ENCODE results near the gene GPATCH8. TPM values are rescaled to one million over a fixed set of nuclear protein-coding genes. Genes with fewer than 3 reads are reported as not detected.

The GPATCH8 gene
- total and polyA plus RNA-seq, 2 of the 8 experiments (the other 6 are each of a cell fraction or from before 2014, with no cell fraction given): 20.5 to 58.1 TPM

GRCh38 chr17:44501866-44502375, 1.3 kb downstream of the GPATCH8 start:
- no peak for TF ChIP-seq RBBP5 (IDR thresholded peaks at IDR 0.05; ENCODE audit: borderline replicate concordance, low read depth, low read length)
- no peak for TF ChIP-seq HDAC2 (IDR thresholded peaks at IDR 0.05; ENCODE audit: borderline replicate concordance in 1 of 2, low read depth in 2 of 2, low read length in 2 of 2)
- TF ChIP-seq CBX5 (IDR thresholded peaks at IDR 0.05; ENCODE audit: low read depth, low read length): no peak
- no peak for TF ChIP-seq SUZ12 (IDR thresholded peaks at IDR 0.05; ENCODE audit: low read length)
- no peak for TF ChIP-seq CEBPB (IDR thresholded peaks at IDR 0.05; ENCODE audit: low read depth, low read length)
- no peak for TF ChIP-seq NRF1 (IDR thresholded peaks at IDR 0.05; ENCODE audit: low read depth, low read length)
- no peak for TF ChIP-seq NANOG (IDR thresholded peaks at IDR 0.05; ENCODE audit: insufficient read depth, low read depth, low read length, poor library complexity, severe bottlenecking)
- TF ChIP-seq CHD2 (IDR thresholded peaks at IDR 0.05; ENCODE audit: low read length): no peak
- TF ChIP-seq TBP (IDR thresholded peaks at IDR 0.05; ENCODE audit: low read depth, low read length): no peak
- H3K4ac ChIP-seq (replicated peaks; ENCODE audit: insufficient read length, low read depth, low read length): no peak overlapping the region
- H3K9ac ChIP-seq (replicated peaks in 1 of 4; ENCODE audit: extremely low read depth in 1 of 4, low read depth in 3 of 4, low read length in 3 of 4): peak overlapping the region; percentile 91 to 97 (median 94); a peak in 6 of 7 replicates
- H3K18ac ChIP-seq (ENCODE audit: extremely low read depth, low read length): no peak overlapping the region
- POLR2A ChIA-PET (ENCODE audit: partially characterized antibody): interaction anchor here (1.1 to 3.0 kb wide), 4 partner anchors 10 to 53 kb away, joined by 3 to 16 read pairs (median 8); no protein-coding TSS in a partner anchor
- no peak overlapping the region for H3K14ac ChIP-seq (ENCODE audit: insufficient read length)
- no peak overlapping the region for H4K8ac ChIP-seq (ENCODE audit: extremely low read depth, insufficient read depth, low read length)
- H2BK12ac ChIP-seq (ENCODE audit: low read depth, low read length): no peak overlapping the region
- H3K56ac ChIP-seq (replicated peaks; ENCODE audit: insufficient read length, low read depth, low read length): no peak overlapping the region
- H2BK20ac ChIP-seq (ENCODE audit: low read length): no peak overlapping the region
- peaks cover 3 to 6% of the 10 kb centered on the region in 2 experiments for H4K20me1 ChIP-seq (replicated peaks in 1 of 2; ENCODE audit: control insufficient read depth in 1 of 2, insufficient read depth in 2 of 2, low read length in 2 of 2)
- H3K4me2 ChIP-seq (ENCODE audit: insufficient read depth in 1 of 2, low read depth in 2 of 2, low read length in 2 of 2): peak overlapping the region; percentile 91 to 92
- H2BK15ac ChIP-seq (ENCODE audit: low read length): no peak overlapping the region
- H2BK120ac ChIP-seq (replicated peaks; ENCODE audit: low read depth, low read length): no peak overlapping the region
- no peak for FAIRE-seq
- CTCF ChIA-PET (ENCODE audit: partially characterized antibody): no interaction called here
- no peak for DNase-seq (ENCODE audit: low read depth in 1 of 2, low spot score in 2 of 2)
- H3K4me3 ChIP-seq (ENCODE audit: extremely low read depth in 1 of 4, insufficient read depth in 2 of 4, low read depth in 3 of 4, low read length in 4 of 4): peak overlapping the region; percentile 82 to 97 (median 86)
- H2AK5ac ChIP-seq (ENCODE audit: low read depth, low read length): no peak overlapping the region
- H3K79me1 ChIP-seq (ENCODE audit: low read depth, low read length): peaks cover 3% of the 10 kb centered on the region; the same call in 1 of the 2 replicates
- WGBS, 2 experiments (ENCODE audit: extremely low coverage in 1 of 2, insufficient coverage in 1 of 2, insufficient read length in 1 of 2, insufficient replicate concordance in 2 of 2, low coverage in 1 of 2, low lambda C conversion rate in 2 of 2, missing lambda C conversion rate in 1 of 2): 16% methylated on average over 6 of the region's 6 CpGs; no CpG with 5 or more reads in 1 of the 2 experiments
- no peak overlapping the region for H4K5ac ChIP-seq (ENCODE audit: insufficient read length, low read depth, low read length)
- H3K23ac ChIP-seq (ENCODE audit: insufficient read length): no peak overlapping the region
- no peaks in the 10 kb centered on the region for H3K9me3 ChIP-seq (ENCODE audit: insufficient read depth in 2 of 2, low read depth in 1 of 2, low read length in 1 of 2)
- peaks cover 7% of the 10 kb centered on the region; the same call in 1 of the 2 replicates for H3K23me2 ChIP-seq (ENCODE audit: low read depth, low read length)
- H3K27ac ChIP-seq (ENCODE audit: low read depth, low read length): no peak overlapping the region
- H2AFZ ChIP-seq (ENCODE audit: low read length): no peak overlapping the region
- H3K79me2 ChIP-seq (ENCODE audit: control insufficient read depth in 1 of 2, insufficient read depth in 2 of 2, low read length in 2 of 2): peaks cover 34 to 63% of the 10 kb centered on the region in 2 experiments
- no peak overlapping the region for H2BK5ac ChIP-seq (ENCODE audit: low read depth, low read length)
- H4K91ac ChIP-seq (replicated peaks; ENCODE audit: insufficient read length, low read length): no peak overlapping the region
- H3K36me3 ChIP-seq (ENCODE audit: control insufficient read depth in 2 of 4, insufficient read depth in 4 of 4, low read length in 3 of 4): no peaks in the 10 kb centered on the region; a peak in 1 of 8 replicates
- 0 out of 7 replicates have a peak, but pooled peaks cover 0 to 2% (median 0%) of the 10 kb centered on the region in 4 experiments for H3K27me3 ChIP-seq (replicated peaks in 1 of 4; ENCODE audit: control insufficient read depth in 3 of 4, extremely low read depth in 1 of 4, insufficient read depth in 3 of 4, low read length in 3 of 4)
- H3K4me1 ChIP-seq (replicated peaks in 1 of 4; ENCODE audit: control insufficient read depth in 3 of 4, insufficient read depth in 4 of 4, low read length in 3 of 4): peaks cover 2 to 3% (median 2%) of the 10 kb centered on the region in 4 experiments; a peak in 4 of 7 replicates

Measured in H1 (cell line).